Activated T-cell treated with anti-CD3 and anti-CD28 coated beads, Interleukin-2, amount 50 U/mL, for 24 hours (primary cell): ENCODE measurements around the gene PLAGL2.

Experiments used
- DNase-seq: peaks from one replicate; pipeline ENCODE4 v3.0.0-alpha.2; 2020
- H3K27ac Mint-ChIP-seq: 2 replicates; pipeline ENCODE4 v1.8.0; 2020; ENCODE audit warnings: mild to moderate bottlenecking, mixed read lengths
- H3K27me3 Mint-ChIP-seq: 2 replicates; pipeline ENCODE4 v1.8.0; 2020; ENCODE audit warnings: mixed read lengths
- H3K36me3 Mint-ChIP-seq: 2 replicates; pipeline ENCODE4 v1.8.0; 2020; ENCODE audit warnings: low read depth, mixed read lengths
- H3K4me1 Mint-ChIP-seq: 2 replicates; pipeline ENCODE4 v1.8.0; 2020; ENCODE audit warnings: low read depth, mixed read lengths
- H3K4me3 Mint-ChIP-seq: 2 replicates; pipeline ENCODE4 v1.8.0; 2020; ENCODE audit warnings: mild to moderate bottlenecking, moderate library complexity, mixed read lengths
- H3K9me3 Mint-ChIP-seq: 2 replicates; pipeline ENCODE4 v1.8.0; 2020; ENCODE audit warnings: mixed read lengths

Gene PLAGL2

GRCh38 chr20:32162351-32162750, 45.2 kb downstream of the PLAGL2 start:
- peaks cover 8% of the 10 kb centered on the region for H3K4me1 Mint-ChIP-seq
- peaks cover 95% of the 10 kb centered on the region for H3K36me3 Mint-ChIP-seq
- H3K4me3 Mint-ChIP-seq = no peak overlapping the region
- no peak overlapping the region for H3K27ac Mint-ChIP-seq
- no peak for DNase-seq
- no peaks in the 10 kb centered on the region for H3K27me3 Mint-ChIP-seq
- H3K9me3 Mint-ChIP-seq = no peaks in the 10 kb centered on the region

GRCh38 chr20:32160341-32160740, 47.2 kb downstream of the PLAGL2 start:
- no peaks in the 10 kb centered on the region for H3K27me3 Mint-ChIP-seq
- H3K9me3 Mint-ChIP-seq = no peaks in the 10 kb centered on the region
- H3K27ac Mint-ChIP-seq = peak overlapping the region; percentile 67
- H3K4me3 Mint-ChIP-seq = no peak overlapping the region
- H3K36me3 Mint-ChIP-seq = peaks cover 87% of the 10 kb centered on the region
- H3K4me1 Mint-ChIP-seq = peaks cover 8% of the 10 kb centered on the region
- DNase-seq = no peak

DNA sequence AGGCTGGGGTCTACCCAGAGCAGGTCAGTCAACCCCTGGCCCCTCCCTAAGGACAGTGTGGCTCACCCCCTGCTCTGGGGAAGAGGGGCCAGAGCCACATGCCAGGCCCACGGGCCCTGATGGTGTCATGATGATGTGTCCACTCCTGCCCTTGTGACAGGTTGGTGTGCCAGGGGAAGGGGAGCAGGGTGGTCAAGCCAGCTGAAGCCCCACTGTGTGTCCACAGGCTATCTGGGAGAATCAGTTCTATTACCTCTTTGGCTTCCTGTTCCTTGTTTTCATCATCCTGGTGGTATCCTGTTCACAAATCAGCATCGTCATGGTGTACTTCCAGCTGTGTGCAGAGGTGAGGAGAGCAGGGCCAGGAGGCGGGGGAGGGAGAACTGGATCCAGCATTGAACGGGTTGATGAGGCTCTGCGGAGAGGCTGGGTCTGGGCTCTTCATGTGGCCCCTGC, 47.7 kb downstream of the PLAGL2 start:
- peaks cover 87% of the 10 kb centered on the region for H3K36me3 Mint-ChIP-seq
- peaks cover 11% of the 10 kb centered on the region for H3K4me1 Mint-ChIP-seq
- no peak for DNase-seq
- no peaks in the 10 kb centered on the region for H3K27me3 Mint-ChIP-seq
- H3K9me3 Mint-ChIP-seq = no peaks in the 10 kb centered on the region
- H3K4me3 Mint-ChIP-seq = no peak overlapping the region
- H3K27ac Mint-ChIP-seq = peak overlapping the region; percentile 83

GRCh38 chr20:32158943-32159660, 48.4 kb downstream of the PLAGL2 start:
- peaks cover 11% of the 10 kb centered on the region for H3K4me1 Mint-ChIP-seq
- DNase-seq = peak; percentile 22
- H3K27me3 Mint-ChIP-seq = no peaks in the 10 kb centered on the region
- H3K36me3 Mint-ChIP-seq = peaks cover 87% of the 10 kb centered on the region
- H3K9me3 Mint-ChIP-seq = no peaks in the 10 kb centered on the region
- peak overlapping the region; percentile 83 for H3K27ac Mint-ChIP-seq
- no peak overlapping the region for H3K4me3 Mint-ChIP-seq

- no peak for DNase-seq
- Mint-ChIP-seq H3K27ac (peak overlapping the region; percentile 83), H3K27me3 (no peaks in the 10 kb centered on the region), H3K4me1 (peaks cover 11% of the 10 kb centered on the region), H3K4me3 (no peak overlapping the region), H3K36me3 (peaks cover 88% of the 10 kb centered on the region), H3K9me3 (no peaks in the 10 kb centered on the region)
These were observed 49.2 kb downstream of the PLAGL2 start for GRCh38 chr20:32158351-32158750.

- H3K4me3 Mint-ChIP-seq = no peak overlapping the region
- peaks cover 91% of the 10 kb centered on the region for H3K36me3 Mint-ChIP-seq
- no peaks in the 10 kb centered on the region for H3K27me3 Mint-ChIP-seq
- no peaks in the 10 kb centered on the region for H3K9me3 Mint-ChIP-seq
- DNase-seq = no peak
- peaks cover 11% of the 10 kb centered on the region for H3K4me1 Mint-ChIP-seq
- peak overlapping the region; percentile 83 for H3K27ac Mint-ChIP-seq
These were observed 49.9 kb downstream of the PLAGL2 start for GRCh38 chr20:32157611-32158010.

DNA sequence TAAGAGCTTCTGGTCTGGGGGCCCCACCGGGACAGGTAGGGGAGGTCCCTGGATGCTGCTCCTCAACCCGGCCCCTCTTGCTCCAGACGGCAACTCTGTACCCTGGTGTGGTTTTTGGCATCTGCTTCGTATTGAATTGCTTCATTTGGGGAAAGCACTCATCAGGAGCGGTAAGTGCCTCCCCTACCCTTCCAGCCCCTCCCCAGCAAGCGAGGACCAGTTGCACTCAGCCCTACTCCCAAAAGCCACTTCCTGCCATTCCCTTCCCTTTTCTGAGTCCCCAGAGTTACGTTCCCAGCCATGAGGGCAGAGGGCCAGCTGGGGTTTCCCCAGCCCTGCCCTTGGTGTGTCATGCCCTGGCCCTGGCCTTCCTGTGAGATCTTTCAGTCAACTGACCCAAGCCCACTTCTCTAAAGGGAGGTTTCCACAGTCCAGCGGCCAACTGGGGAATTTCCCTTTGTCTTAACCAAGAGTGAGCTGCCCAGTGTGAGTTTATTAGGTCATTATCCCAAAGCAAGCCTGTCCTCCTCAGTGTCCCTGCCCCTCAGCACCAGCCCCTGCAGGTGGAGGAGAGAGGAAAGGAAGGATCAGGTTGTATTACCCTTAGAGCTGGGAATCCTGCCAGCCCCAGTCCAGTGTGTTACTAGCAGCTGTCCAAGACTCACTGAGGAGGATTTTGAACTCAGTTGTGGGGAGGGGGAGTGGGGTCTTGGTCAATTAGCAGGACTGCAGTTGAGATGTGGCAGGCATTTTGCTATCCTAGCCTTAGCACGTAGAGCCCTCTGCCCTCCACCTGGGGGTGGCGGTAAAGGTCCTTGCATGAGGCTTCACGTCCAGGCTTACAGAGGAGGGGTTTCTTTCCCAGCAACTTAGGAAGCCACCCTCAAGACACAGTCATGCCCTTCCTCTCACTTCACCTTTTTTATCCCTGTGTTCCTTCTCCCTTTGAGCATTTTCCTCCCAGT, 52.2 kb downstream of the PLAGL2 start:
- Mint-ChIP-seq H3K4me3 (no peak overlapping the region), H3K27me3 (no peaks in the 10 kb centered on the region), H3K36me3 (peaks cover 89% of the 10 kb centered on the region), H3K4me1 (peaks cover 11% of the 10 kb centered on the region), H3K9me3 (no peaks in the 10 kb centered on the region), H3K27ac (peak overlapping the region; percentile 76)
- peak; percentile 44 for DNase-seq

DNA sequence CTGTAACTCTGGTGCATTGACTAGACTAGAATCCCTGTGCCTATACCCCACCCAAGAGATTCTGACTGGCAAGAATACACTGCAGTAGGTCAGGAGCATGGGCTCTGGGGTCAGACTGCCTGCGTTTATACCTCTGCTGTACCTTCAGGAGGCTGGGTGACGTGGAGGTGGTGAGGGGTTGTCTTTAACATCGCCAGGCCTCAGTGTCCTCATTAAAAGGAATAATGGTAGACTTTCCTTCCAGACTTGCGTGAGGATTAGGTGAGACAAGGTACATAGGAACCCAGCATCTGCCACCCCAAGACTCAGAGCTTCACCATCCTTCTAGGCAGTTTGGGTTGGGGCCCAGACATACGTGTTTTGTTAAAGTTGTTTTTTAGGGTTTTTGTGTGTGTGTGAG, 53.8 kb downstream of the PLAGL2 start:
- peak; percentile 11 for DNase-seq
- Mint-ChIP-seq H3K36me3 (peaks cover 89% of the 10 kb centered on the region), H3K4me1 (peaks cover 7% of the 10 kb centered on the region), H3K4me3 (no peak overlapping the region), H3K9me3 (no peaks in the 10 kb centered on the region), H3K27me3 (no peaks in the 10 kb centered on the region), H3K27ac (peak overlapping the region; percentile 37)

DNA sequence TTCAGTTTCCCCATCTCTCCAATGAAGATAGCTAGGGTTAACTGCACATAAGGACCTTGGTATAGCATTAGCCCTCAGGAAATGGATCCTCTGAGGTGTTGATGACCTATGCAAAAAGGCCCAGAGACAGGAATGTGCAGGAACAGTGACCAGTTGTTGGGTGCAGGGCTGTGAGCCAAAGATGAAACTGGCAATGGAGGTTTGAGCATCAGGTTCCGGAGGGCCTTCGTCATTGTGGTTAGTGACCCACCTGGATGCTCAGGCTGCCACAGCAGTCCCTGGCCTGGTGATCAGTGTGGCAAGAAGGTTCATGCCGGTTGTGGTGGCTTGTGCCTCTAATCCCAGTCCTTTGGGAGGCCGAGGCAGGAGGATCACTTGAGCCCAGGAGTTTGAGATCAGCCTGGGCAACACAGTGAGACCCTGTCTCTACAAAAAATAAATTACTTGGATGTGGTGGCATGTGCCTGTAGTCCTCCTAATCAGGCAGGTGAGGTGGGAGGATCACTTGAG, 54.3 kb downstream of the PLAGL2 start:
- Mint-ChIP-seq H3K27ac (no peak overlapping the region), H3K27me3 (no peaks in the 10 kb centered on the region), H3K9me3 (no peaks in the 10 kb centered on the region), H3K4me3 (no peak overlapping the region), H3K4me1 (peaks cover 3% of the 10 kb centered on the region), H3K36me3 (peaks cover 87% of the 10 kb centered on the region)
- DNase-seq = no peak

- no peak for DNase-seq
- H3K4me1 Mint-ChIP-seq = peaks cover 3% of the 10 kb centered on the region
- no peaks in the 10 kb centered on the region for H3K9me3 Mint-ChIP-seq
- H3K27me3 Mint-ChIP-seq = no peaks in the 10 kb centered on the region
- no peak overlapping the region for H3K27ac Mint-ChIP-seq
- H3K4me3 Mint-ChIP-seq = no peak overlapping the region
- H3K36me3 Mint-ChIP-seq = peaks cover 87% of the 10 kb centered on the region
These were observed 55.0 kb downstream of the PLAGL2 start for GRCh38 chr20:32152421-32153155.

DNA sequence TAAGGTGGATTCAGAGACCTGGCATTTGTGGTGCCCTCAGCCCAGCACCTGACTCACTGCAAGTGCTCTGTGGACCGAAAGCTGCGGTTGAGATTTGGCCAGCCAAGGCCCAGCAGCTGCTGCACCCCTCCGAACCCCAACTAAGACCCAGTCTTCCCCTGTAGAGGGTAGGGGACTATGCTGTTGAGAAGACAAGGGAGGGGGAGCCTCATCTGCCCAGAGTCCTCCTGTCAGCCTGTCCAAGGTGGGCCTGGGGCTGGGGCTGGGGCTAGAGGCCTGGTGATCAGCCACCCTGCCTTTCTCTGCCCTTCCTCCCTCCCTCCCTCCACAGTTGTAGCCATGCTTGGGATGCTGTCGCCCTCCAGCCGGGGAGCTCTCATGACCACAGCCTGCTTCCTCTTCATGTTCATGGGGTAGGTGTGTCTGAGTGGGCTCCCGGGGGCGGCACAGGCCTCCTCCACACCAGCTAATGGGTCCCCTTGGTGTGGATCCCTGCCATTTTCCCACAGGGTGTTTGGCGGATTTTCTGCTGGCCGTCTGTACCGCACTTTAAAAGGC, 57.2 kb downstream of the PLAGL2 start:
- Mint-ChIP-seq H3K27me3 (no peaks in the 10 kb centered on the region), H3K36me3 (peaks cover 96% of the 10 kb centered on the region), H3K4me3 (no peak overlapping the region), H3K4me1 (peaks cover 3% of the 10 kb centered on the region), H3K27ac (no peak overlapping the region), H3K9me3 (no peaks in the 10 kb centered on the region)
- no peak for DNase-seq

- H3K36me3 Mint-ChIP-seq = peaks cover 96% of the 10 kb centered on the region
These were observed 57.9 kb downstream of the PLAGL2 start for GRCh38 chr20:32149566-32150170.

GRCh38 chr20:32144898-32145662, 62.5 kb downstream of the PLAGL2 start:
- no peak overlapping the region for H3K4me3 Mint-ChIP-seq
- H3K36me3 Mint-ChIP-seq = peaks cover 97% of the 10 kb centered on the region

More at GRCh38 chr20:32149566-32150170, 57.9 kb downstream of the PLAGL2 start:
- Mint-ChIP-seq H3K4me1 (no peaks in the 10 kb centered on the region), H3K4me3 (no peak overlapping the region), H3K27me3 (no peaks in the 10 kb centered on the region), H3K9me3 (no peaks in the 10 kb centered on the region), H3K27ac (no peak overlapping the region)
- no peak for DNase-seq

More at GRCh38 chr20:32144898-32145662, 62.5 kb downstream of the PLAGL2 start:
- Mint-ChIP-seq H3K9me3 (no peaks in the 10 kb centered on the region), H3K4me1 (no peaks in the 10 kb centered on the region), H3K27me3 (no peaks in the 10 kb centered on the region), H3K27ac (peak overlapping the region; percentile 69)
- DNase-seq = no peak
